HG02970 (cell line): ENCODE measurements around the gene LRRC46.
A peak's percentile ranks its signal among the peaks of the same experiment; 100 is the strongest.

Experiments
- ATAC-seq: cut with Tn5 transposase; IDR thresholded peaks from one replicate; pipeline ENCODE4 v1.9.1; 2021; ENCODE audit warnings: mild to moderate bottlenecking, moderate library complexity, moderate number of reproducible peaks; ENCODE audit not compliant: unreplicated experiment, low FRiP score

Gene LRRC46

GRCh38 chr17:47808830-47809480 is 22.5 kb upstream of the LRRC46 start:
- ATAC-seq: no peak

DNA sequence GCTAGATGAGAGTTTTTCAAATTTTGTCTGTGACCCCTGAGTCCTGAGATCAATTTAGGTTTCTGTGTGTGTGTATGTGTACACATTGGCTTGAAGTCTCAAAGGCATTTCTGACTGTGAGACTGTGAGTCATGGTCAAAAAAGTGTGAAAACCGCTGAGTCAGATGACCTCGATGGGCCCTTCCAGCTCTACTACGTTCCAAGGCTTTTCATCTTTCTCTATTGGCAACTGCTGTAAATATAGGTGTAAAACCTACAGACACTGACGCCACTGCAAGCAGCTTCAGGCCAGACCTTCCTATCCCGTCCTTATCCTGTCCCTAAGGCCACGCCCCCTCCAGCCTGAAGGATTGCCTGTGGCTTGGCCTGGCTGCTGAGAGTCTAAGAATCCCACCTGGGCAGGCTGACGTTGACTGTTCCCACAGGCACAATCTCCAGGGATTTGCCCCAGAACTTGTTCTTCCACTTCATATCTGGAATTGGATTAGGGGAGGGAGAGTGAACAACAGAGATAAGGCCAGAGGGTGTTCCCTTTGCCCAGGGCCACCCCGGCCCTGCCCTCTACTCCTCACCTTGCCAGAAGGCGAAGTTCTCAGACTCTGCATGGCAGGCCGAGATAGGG is 21.2 kb upstream of the LRRC46 start:
- ATAC-seq: no peak

DNA sequence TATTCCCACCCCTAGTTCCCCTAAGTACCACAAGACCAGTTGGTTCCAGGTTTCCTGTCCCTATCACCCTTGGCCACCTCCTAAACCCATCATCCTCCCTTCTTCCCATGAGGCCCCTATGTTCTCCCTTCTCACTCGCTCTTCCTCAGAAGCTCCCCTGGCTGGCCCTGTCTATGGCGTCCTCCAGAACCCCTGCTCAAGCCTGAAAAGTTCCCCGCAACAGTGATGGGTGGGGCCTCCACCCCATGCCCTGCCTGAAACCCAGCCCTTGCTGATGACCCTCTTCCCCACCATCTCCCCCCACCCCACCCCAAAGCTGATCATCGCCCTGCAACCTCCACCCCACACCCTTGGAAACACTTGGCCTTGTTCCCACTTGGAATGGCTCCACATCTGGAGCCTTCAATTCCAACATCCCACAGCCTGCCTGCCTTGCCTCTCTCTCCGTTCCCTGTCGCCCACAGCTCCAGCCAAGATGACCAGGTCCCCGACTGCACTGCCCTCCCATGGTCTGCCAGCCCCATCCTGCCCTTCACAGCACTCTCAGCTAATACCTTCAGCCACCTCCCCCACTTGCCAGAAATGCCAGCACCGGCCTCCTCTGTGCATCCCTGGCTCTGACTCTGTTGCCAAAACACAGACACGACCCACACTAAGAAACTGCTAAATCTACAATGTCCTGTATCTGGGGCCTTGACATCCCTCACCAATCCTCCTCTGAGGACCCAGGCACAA is 20.4 kb upstream of the LRRC46 start:
- ATAC-seq: no peak

- no peak for ATAC-seq
These were observed 19.8 kb upstream of the LRRC46 start for GRCh38 chr17:47811709-47812108.

DNA sequence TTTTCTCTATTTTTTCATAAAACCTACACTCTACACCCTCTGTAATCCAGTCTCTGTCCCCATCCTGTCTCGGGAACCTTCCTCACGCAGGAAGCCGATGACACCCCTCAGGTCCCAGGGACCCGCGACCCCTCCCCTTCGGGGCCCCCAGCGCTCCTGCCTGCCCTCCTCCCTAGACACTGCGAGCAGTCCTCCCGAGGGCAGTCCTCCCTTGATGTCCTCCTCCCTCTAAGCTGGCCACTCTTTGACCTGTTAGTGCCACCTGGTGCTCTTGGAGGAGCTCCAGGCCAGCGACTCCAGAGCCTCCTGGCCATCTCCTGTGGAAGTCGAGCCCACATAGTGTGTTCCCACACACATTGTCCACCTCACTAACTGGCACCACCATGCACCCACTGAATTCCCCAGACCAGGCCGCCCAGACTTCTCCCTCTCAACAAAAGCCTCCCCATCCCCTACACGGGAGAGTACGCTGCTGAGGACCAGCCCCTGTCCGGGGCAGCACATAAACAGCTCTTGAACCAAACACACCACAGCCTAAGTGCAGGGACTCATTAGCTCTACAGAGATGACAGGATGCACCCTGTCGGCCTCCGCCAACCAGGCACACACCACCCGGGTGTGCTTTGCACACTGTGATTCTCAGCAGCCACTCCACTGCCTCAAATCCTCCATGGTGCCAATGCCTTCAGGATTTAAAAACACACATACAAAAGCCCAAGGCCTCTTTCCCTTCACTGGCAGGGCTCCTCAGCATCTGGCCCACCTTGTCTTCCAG is 19.1 kb upstream of the LRRC46 start:
- no peak for ATAC-seq

DNA sequence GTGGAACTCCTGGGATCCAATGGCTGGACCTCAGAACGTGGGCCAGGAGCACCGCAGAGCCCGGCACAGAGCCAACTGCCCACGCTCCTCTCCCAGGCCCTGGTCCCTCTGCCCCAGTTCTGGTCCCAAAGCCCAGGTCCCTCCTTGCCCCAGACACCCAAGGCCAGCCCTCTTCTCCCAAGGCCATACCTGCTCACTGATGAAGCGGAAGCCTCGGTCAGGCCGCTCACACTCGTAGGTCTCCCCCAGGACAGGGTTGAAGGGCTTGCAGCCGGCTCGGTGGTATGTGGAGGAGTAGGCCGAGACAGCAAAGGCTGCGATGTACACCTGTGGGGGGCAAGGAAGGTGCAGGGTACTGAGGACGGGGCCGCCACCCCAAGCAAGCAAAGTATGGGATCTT is 18.4 kb upstream of the LRRC46 start:
- ATAC-seq: no peak

DNA sequence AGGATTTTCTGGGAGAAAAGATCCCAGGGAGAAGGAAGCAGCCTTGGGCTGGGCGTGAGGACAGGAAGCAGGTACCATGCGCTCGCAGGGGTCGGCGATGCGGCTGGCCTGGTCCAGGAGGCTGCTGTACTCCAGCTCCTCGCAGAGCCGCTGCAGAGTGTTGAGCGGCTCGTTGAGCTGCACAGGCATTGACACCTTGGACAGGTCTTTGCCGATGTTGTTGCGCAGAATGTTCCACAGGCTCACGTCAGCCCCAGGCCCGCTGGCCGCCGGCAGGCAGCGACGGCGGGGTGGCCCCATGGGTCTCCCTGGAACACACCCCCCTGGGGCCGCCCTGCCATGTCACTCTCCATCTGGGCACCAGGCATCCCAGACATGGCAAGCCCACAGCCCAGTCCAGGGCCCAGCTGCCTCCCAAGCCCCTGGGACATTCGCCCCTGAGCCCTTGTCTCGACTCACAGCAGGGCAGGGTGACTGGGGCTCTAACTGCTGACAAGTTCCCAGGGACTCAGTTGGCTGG is 17.9 kb upstream of the LRRC46 start:
- ATAC-seq: no peak

- no peak for ATAC-seq
These were observed 16.2 kb upstream of the LRRC46 start for GRCh38 chr17:47815106-47815918.

DNA sequence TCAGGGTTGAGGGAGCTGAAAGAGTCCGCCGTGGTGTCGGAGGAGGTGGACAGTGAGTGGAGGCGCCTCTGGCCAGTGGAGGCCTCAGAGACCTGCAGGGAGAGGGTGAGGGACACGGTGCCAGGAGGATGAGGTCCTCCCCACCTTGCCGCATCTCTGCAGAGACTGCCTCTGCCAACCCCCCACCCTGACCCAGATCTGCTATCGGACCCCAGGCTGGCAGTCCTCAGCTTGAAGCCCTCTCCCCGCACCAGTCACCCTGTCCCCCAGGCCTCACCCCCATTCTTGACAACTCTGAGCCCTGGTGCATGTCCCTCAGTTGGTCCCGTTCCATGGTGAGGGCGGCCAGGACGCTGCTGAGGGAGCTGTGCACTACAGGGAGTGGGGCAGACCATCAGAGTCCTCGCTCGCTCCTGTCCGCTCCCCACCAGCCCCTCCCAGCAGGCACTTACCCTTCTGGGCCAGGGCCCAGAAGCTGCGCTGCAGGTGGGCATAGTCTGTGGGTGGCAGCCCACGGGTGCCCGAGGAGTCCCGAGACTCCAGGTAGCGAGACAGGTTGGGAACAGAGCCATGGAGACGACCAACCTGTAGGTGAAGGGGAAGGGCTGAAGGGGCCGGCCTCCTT is 15.2 kb upstream of the LRRC46 start:
- ATAC-seq: no peak

DNA sequence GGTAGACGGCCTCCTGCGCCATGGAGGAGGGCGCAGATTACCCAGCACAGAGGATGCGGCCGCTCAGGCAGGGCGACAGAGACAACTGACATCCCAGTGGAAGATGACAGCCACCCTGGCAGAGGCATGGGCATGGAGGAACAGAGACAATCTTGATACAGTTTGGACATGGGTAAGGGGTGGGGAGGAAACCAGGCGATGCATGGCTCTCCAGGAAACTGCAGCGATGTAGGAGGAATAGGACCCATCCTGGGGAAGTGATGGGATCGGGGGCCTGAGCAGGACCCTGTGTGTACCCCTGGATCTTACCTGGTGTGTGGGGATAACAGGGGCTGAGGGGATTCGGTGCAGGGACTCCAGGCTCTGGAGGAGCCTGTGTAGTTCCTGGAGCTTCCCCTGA is 14.5 kb upstream of the LRRC46 start:
- no peak for ATAC-seq

DNA sequence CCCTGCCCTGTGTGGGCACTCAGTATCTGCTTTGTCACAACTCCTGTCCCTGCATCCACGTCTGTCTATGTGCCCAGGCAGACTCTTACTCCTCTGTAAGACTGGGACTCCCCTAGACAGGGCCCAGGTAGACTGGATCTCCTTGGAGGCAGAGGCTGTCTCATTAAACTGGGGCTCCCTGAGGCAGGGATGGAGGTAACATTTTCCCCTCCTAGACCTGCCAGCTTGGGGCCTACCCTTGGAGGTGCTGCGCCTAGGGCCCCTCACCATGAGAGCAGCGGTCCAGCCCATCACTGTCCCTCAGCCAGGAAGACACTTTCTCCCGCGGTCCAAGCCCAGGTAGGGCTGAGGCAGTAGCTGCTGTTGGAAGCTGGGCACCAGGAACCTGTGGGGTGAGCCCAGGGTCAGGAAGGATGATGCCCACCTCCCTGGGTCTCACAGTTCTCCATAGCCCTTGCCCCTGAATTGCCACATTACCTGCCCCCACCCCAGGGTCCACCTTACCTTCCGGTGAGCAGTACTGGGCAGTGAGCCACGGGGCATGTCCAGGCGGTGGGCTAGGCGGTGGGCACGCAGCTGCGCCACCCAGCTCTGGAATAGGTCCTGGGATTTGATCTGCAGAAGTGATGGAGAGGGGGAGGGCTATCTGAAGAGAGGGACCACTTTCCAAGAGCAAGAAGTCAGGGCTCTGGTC is 13.3 kb upstream of the LRRC46 start:
- ATAC-seq: no peak

DNA sequence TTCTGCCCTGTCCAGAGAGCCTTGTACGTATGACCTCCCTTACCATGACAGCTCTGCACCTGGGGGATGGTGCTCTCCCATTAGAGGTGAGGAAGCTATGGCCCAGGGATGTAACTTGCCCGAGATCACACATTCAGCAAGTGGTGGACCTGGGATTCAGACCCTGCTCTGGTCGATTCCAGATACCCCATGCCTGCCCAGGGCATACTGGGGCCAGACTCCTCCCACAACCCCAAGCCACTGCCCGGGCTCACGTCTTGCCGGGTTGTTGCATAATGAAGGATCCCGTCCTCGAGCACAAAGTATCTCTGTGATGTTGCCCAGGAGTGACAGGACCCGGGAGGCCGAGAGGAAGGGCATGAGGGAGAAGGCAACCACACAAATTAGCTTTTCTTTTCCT is 12.0 kb upstream of the LRRC46 start:
- ATAC-seq: no peak

- no peak for ATAC-seq
These were observed 11.3 kb upstream of the LRRC46 start for GRCh38 chr17:47820033-47820789.

DNA sequence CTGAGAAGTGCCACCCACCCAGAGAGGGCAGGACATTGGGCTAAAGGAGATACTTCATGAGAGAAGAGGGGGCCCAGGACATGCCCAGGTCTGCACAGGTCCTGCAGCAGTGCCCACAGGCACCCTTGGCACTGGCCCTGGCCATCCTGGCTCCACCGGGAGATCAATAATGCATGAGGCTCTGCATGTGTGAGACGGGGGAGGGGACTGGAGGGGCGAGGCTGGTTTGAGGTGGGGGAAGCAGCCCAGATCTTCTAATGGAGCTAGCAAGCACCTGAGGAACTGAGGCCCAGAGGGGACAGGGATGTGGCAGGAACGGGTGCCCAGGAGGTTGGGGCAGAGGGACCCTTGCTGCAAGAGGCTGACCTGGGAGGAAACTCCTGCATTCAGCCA is 10.4 kb upstream of the LRRC46 start:
- ATAC-seq: peak; percentile 13

DNA sequence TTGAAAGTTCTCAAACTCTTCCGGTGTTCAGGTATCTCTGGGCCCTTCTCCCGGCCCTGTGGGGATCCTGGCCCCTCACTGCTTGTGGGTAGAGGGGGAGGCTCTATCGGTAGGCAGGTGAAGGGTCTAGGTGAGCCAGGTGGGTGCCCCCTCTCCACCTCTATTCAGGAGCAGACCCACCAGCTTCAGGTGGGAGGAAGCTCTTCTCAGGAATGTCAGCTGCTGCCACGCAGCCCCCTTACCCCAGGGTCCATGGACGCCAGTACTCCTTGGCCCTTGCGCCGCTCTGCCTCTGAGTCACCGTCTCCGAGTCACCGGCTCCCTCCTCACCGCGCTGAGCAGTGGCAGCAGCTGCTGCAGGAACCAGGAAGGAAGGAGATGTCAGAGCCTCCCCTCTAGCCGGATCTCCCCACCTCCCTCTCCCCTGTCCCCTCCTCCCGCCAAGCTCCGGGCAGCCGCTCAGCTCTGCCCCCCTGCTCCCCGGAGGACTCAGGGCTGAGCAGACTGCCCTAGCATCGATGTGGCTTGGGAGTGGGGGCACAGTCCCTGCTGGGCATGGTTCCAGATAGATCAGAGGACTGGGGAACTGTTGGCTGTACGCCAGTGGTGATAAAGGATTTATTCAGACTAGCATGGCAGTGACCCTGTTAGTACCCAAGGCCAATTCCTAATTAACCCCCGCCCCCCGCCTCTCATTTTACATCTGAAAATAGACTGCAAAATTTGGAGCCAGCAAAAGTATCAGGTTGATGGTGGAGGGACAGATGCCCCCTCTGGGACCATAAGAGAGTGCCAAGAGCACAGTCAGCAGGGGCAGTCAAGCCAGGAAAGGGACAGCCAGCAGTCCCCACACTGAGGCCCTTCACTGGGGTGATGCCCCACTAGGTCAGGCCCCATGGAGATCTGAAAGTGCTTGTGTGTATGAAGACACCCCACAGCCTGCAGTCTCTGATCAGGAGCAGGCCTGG is 9.8 kb upstream of the LRRC46 start, which contains the start of gene OSBPL7:
TSS of gene OSBPL7 (minus strand) at position 371 of the 968 bp plus-strand sequence. CDS start 1,516 bp downstream, outside the sequence.
- ATAC-seq: peak; percentile 57

GRCh38 chr17:47822785-47823184 is 8.7 kb upstream of the LRRC46 start:
- ATAC-seq: no peak

- ATAC-seq: no peak
These were observed 8.0 kb upstream of the LRRC46 start for GRCh38 chr17:47823519-47823918.
